Inferior parietal cortex (tissue), 1 donor: Measurements from ENCODE around the gene TMEM178B.
A peak's percentile ranks its signal among the peaks of the same experiment; 100 is the strongest.

Experiments
- DNase-seq: peaks from one replicate; pipeline ENCODE4 v3.0.0-alpha.2; 2016; ENCODE audit errors: extremely low spot score

The TMEM178B gene

DNA sequence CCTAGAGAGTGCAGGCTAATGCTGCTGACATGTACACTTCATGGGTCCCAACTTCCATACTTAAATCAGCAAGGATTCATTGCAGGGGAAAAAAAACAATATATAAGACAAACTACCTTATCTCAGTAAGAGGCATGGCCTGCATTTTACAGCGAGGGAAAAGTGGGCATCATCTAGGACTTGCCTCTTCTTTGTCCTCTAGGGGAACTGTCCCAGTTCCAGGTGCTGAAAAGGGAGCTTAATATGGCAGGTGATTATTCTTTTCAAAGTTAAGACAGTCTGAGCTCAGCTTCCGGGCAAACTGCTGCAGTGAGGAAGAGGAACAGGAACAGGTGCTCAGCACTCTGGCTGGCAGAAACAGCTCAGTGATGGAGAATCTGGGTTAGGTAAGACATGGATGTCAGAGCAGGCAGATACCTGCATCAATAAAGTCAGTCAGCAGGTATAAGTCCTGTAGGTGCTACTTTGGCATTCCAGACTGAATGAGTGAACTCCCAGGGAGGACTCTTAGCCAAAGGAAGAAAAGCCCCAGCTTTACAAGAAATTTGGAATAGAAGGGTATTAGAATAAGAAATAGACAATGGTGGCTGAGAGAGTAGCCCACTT lies 147.2 kb downstream of the TMEM178B start:
- no peak for DNase-seq

DNA sequence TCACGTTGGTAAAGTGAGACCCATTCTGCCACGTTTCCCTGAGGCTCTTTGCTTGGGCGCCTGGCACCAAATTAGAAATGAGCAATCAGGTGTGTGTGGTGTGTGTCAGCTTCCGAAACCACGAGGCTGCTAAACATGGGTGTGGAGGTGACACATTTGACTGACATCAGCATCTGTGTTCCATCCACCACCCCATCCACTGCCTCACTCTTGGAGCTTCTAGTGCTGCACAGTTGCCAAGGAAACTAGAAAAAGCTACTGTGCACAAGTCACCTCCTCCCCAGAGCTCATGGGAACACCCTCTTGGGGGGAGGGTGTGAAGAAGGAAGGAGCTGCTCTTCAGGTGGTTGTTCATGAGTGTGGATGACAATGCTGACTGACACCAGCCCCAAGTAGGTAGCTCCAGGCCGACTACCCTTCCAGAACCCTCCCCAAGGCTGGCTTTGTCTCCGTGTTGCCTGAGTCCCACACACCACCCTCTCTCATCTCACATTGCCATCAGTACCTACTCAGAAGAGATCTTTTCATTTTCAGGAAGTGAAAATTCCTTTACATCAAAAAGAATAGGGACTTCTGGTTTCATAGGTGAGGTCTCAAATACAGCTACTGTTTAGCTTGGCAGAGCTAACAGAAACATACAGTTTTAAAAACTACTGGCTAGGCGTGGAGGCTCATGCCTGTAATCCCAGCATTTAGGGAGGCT lies 152.2 kb downstream of the TMEM178B start:
- DNase-seq, result no peak

DNA sequence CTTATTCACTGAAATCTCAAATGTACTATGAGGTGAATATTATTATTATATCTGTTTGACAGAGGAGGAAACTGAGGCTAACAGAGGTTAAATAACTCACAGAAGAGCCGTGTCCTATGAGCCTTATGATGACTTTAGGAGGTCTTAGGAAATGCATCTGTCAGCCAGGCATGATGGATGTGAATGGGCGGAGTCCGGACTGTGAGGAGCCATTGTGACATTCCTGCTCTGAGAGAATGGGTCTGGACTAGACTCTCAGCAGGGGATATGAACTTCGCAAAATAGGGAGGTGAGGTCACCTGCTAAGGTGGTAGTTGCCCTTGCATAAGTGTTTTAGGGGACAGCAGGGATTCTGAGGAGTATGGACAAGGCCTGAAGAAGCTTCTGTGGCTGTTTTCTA lies 153.6 kb downstream of the TMEM178B start:
- no peak for DNase-seq

DNA sequence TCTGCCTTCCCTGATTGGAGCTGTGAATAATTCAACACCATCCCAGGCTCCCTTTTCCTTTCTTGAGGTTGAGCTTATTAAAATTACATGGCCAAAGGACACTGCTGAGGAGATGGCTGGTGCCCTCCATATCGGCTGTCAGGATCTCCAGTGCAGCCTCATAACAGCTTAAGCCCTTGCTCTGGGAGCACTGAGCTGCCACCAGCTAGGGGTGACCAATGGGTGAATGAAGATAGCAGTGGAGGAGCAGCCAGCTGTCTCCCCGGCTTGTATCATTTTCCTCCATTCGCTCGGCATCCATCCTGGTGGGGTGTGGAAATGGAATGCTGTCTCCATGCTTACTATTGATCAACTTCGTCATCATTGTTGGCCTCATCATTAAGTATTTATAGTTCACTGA lies 154.6 kb downstream of the TMEM178B start:
- no peak for DNase-seq

DNA sequence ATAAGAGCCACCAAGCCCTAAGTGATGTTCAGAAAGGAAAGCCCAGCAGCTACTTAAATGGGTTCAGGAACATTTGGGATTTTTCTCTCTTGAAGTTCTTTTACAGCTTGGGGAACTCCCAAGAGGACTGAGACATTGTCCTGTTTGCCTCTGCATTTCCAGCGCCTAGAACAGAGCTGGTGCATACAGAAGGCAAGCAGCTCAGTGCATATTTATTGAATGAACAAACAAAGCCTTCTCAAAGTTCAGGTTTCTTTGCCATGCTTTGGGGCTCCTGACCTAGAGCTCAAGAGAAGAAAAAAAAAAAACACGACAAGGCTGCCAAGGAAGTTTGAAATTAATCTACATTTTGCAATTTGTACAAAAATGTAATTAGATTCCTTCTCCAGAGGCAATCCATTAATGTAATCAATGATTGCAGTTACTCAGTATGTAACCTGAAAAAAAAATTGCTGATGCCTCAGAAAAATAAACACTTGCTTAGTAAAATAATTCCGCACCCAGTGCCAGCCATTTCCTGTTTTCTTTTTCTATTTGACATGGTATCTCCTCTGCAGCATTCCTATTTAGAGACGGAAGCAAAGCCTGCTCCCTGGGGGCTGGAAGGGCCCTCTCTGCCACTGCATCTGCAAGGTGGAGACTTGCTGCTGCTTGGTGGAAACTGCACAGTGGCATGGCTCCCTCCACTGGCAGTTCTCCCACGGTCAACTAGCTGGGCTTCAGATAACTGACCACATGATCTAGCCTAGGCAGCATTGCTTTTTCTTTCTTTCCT lies 157.3 kb downstream of the TMEM178B start:
- DNase-seq, result no peak

DNA sequence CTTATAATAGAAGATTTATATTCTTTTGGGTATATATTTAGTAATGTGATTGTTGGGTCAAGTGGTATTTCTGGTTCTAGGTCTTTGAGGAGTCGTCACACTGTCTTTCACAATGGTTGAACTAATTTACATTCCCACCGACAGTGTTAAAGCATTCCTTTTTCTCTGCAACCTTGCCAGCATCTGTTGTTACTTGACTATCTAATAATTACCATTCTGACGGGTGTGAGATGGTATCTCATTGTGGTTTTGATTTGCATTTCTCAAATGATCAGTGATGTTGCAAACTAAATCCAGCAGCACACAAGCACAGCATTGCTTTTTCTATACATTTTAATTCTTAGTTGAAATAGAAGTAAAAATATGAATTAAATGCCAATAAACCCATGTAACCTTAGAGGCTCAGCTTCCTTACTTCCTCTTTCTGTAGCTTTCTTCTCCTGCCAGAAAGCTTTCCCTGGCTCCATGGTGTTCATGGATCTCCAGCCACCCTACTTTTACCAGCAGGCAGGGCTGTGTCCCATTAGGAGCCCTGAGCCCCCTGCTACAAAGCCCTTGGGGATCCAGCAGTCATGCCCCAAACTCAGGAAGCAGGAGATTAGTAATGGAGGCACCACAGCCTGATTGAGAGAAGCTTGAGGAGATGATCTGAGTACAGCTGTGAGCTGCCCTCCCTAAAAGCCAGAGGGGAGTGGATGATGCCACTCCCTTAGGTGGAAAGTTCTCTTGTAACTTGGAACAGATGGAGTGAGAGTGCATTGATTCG lies 158.6 kb downstream of the TMEM178B start:
- no peak for DNase-seq

DNA sequence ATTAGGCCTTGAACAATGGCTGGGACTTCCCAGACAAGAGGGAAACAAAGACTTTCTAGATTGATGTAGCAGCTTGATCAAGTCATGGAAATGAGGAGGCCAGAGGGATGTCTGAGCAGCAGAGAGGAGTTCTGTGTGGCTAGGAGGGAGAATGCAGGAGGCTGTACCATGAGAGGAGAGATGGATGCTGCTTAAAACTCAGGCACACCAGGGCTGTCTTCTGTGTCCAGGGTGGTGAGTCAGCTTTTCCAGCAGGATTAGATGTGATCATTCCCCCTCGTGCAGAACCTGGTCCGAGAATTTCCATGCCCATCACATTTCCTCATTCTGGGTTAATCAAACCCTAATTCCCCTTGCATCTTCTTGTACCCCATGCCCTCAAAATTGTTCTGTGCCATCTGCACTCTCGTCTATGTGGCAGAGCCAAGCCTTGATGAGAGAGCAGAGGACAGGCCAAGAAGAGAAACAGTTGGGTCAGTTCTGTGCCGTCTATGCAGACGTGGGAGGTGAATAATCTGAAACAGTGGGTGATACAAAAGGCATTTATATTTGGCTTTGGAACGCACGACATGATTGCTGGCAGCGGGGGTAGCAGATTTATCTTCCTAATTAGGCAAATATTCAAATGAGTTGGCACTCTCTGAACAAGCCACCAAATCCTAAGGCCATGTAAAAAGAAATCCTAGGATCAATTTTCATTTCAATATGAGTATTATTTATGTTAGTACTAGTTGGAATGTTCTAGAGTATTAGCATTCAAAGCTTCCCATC lies 160.7 kb downstream of the TMEM178B start:
- DNase-seq, result no peak

DNA sequence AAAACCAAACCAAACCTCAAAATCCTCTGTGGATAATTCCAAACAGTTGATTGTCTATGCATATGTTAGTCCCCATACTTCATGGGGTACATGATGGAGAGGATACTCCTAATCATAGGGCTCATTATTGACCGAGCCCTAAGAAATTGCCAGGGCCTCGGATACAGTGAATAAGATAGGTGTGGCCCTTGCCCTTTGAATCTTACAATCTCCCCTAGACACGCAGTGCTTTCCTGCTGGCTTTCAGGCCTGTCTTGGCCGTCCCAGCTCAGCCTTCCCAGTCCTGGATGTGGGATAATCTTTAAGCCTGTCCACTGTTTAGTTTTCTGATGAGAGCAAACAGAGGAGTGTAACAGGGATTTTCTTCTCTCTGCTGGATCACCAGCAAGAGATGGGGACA lies 161.8 kb downstream of the TMEM178B start:
- no peak for DNase-seq

DNA sequence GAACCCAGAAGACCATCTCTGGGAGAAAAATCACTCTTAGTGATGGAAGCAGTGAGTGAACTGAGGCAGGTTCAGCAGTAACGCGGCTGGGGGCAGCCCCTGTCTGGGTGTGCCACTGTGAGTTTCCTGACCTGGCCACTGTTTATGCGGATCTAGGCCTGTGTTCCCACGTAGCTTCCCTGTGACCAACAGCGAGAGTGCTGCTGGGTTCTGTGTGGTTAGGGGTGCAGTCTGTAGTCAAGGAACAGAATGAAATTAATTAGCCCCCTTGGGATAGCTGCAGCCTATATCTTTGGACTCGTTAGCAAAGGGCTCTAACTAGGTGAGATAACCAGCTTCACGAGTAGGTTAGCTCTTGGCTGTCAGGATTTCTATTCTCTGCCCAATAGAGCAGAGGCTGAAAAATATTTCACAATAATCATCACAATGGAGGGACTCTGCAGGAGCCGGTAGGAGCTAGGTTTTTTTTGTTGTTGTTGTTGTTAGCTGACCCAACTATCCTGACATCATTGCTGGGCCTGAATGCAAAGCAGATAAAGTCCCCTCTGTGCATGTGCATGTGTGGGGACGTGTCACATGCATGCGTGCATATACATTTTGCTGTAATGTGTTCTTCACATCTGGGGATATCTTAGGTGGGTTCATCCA lies 164.9 kb downstream of the TMEM178B start:
- no peak for DNase-seq

DNA sequence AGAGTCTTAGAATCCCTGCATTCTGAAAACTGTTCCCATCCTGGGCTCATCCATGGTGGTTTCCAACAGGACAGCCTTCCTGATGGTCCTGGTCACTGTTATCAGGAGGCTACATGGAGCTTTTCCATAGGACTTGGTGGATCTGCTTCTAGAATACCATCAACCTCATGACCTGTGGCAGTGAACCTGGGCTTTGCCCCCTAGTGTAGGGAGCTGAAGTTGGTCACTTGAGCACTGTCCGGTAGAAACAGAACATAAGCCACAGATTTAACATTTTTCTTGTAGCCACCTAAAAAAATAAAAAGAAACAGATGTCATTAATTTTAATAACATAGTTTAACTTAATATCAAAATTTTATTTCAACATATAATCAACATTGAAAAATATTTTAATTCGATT lies 165.8 kb downstream of the TMEM178B start:
- DNase-seq, result no peak

DNA sequence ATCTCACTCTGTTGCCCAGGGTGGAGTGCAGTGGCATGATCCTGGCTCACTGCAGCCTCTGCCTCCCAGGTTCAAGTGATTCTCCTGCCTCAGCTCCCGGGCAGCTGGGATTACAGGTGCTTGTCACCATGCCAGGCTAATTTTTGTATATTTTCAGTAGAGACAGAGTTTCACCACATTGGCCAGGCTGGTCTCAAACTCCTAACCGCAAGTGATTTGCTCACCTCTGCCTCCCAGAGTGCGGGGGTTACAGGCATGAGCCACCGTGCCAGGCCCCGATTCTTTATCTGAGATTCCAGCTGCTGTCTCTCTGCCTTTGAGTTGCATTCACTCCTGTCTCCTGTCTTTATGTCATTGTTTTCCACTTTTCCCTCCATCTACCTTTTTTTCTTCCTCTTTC lies 168.7 kb downstream of the TMEM178B start:
- DNase-seq, result no peak

DNA sequence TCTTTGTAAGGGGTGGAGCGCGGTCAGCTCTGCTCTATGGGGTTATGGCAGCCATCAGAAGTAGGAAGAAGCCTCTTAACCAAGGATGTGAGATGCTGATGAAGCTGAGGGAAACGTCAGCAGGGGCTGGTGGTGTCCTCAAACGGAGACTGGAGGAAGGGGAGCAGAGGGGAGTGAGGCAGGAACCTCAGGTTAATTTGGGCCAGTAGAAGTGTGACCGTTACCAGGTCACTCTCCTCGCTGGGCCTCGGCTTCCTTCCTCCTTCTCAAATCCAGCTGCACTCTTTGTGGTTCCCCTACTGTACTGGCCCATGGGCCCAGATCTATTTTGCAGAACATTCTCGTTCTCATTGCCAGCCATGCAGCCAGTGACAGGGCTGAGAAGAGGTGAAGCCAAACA lies 169.5 kb downstream of the TMEM178B start:
- DNase-seq, result no peak

DNA sequence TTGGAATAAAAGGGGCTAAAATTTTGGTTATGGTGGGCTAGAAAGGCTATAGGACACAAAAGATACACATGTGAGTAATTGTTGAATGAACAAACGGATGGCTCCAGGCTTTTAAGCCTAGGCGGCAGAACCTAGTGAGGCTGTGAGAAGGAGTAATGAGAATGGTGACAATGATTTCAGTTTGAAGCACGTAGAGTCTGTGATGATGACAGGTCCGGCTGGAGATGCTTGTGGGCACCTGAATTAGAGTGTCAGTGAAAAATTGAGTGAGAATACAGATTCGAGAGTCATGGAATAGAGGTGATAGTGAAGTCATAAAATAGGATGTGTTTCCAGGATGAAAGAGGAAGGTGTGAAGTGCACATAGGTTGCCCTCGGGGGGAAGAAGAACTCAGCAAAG lies 170.6 kb downstream of the TMEM178B start:
- DNase-seq, result no peak

DNA sequence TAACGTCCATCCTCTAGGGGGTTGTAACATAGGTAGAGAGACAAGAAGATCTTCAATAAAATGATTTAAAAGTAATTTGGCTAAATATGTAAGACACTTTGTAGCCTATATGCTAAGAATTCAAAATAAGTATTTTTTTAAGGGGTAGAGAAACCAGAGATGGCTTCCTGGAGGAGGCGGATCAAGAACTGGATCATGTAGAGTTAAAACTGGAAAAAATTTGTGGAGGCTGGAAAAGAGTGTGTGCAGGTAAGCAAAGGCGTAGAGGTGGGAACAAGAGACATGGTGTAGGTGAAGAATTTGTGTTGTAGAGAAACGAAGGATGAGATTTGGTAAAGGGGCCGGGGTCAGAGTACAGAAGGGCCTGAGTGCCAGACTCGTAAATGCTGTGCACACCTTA lies 172.6 kb downstream of the TMEM178B start:
- DNase-seq, result no peak

DNA sequence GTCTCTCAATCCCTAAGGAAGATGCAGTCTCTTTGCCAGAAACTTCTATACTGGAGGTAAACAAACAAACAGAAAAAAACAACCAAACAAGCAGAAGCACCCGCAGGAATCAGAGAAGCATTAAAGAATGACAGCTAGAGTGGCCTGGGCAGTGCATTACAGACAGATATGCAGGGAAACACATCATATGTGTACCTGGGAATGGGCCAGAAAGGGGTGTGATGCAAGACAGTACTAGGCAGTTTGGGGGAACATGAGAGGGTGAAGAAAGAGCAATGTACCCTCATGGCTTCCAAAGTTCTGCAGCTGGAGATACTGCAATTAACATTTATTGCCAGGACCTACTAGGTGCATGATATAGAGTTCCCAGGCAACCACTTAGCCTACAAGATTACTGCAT lies 177.3 kb downstream of the TMEM178B start:
- no peak for DNase-seq

DNA sequence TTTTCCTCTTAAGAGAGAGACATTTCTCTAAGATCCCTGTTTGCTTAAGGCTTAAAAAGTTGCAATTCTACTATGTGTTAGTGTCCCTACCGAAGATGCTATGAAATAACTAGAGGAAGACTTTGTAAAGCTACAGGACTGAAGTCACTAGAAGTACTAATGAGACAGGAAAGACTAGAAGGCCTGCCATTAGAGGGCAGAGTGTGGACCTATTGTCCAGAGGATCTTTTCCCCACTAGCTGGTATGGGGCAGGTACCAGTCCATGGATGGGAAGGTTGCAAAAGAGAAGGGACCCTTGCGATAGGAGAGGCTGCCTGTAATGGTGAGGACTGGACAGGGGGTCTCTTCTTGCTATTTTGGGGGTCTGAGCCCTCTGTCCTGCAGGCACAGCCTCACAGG lies 178.1 kb downstream of the TMEM178B start:
- DNase-seq, result no peak

DNA sequence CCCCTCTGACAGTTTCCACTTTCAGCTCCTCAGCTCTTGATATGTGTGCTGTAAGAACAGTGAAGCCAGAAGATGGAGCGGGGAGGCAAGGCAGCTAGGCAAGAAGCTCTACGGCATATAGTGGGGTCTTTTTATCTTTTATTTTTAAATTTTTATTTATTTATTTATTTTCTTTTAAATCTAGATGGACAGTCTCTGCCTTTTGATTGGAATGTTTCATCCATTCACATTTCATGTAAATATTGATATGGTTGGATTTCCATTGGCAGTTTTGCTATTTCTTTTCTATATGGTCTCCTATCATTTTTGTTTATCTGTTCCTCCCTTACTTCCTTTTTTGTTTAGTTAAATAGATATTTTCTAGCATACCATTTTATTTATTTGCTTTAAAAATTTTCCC lies 183.7 kb downstream of the TMEM178B start:
- no peak for DNase-seq

DNA sequence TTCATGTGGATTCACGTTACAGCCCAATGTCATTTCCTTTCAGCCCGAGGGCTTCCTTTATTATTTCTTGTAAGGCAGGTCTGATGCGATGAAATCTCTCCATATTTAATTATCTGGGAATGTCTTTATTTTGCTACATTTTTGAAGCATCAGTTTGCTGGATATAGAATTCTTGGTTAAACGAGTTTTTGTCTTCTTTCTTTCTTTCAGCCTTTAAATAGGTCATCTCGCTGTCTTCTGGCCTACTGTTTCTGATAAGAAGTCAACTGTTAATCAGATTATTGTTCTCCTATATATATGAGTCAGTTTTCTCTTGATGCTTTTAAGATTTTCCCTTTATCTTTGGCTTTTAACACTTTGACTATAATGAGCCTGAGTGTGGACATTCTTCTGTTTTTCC lies 184.7 kb downstream of the TMEM178B start:
- no peak for DNase-seq

DNA sequence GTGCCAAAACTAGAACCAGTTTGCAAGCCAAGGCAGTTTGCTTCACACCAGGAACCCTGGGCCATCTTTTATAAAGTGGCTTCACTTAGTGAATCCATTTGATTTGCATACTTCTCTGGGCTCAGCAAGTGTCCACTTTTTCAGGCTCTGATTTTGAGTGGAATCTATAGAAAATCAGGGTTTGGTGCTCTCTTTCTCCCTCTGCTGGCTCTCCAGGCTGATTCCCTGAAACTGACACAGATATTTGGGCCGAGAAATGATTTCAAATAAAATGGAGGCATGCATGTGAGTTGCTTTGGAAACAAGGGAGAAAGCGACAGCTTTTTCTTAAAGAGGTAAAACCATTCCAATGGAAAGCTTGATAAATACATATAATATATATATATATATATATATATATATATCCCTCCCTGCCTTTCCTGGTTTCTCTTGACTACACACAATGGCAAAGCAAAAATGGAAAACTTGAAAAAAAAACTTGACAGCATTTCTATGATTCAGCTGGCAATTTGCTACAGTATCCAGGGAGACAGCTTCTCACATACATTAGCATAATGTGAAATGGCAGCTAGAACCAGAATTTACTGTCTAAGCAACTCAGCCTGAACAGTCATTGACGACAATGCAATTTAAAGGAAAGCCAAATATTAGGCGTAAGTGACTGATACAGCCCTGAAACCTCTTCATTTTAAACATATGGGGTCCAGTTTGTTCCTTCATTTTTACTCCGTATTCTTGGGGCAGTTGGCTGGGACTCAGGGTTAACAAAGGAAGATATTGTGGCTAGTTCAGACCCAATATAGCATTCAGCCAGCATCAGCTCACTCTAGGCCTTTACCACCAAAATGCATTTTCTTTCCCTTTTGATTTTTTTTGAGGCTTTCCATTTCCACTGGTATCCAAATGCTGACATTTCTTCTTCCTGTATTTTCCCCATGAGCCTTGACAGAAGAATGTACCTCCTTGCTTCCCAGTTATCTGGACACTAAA lies 188.5 kb downstream of the TMEM178B start:
- peak; percentile 75 for DNase-seq

DNA sequence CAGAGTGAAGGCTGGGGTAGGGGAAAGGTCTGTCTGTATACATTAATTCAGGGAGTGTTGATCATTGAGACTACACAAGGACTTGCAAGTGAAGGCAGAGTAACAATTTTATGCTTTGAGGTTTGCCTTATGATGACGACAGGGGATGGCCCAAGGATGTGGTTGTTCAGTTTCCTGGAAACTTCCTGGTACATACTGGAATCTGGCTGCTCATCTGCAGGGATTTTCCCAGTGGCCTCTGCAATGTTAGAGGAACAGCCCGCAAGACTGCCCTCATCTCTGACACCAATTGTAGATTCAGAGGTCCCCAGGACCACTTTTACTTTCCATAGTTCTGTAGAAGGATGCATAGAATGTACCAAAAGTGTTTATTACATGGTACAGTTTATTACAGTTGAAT lies 189.6 kb downstream of the TMEM178B start:
- DNase-seq, result no peak
